H1 (cell line): ENCODE data around the gene DUSP2. TPM values are rescaled to one million over a fixed set of nuclear protein-coding genes. Genes with fewer than 3 reads are reported as not detected.

ENCODE experiments used
- CTCF ChIA-PET: fragments of 300-600 bp; sonication (Branson Sonifier 250); formaldehyde crosslinking; loops from one replicate; lab custom pipeline; 2021; ENCODE audit not compliant: partially characterized antibody; lab: Charles Lee
- POLR2A ChIA-PET: fragments of 300-600 bp; sonication (Branson Sonifier 250); formaldehyde crosslinking; loops from one replicate; lab custom pipeline; 2021; ENCODE audit warnings: inconsistent platforms; ENCODE audit not compliant: partially characterized antibody; lab: Charles Lee
- DNase-seq, 2 experiments: peaks; one replicate each; pipeline versions ENCODE4 v3.0.0 to v3.0.0-alpha.2; 2010 to 2022; ENCODE audit warnings: low spot score in 2 of 2, low read depth in 1 of 2, mixed read lengths in 1 of 2
- FAIRE-seq: peaks from 2 replicates; lab custom pipeline; 2011; peaks lifted over from hg19 to GRCh38; lab: Jason Lieb, UNC
- H2AFZ ChIP-seq: 2 replicates; pipeline ENCODE4 v1.8.1; 2012; ENCODE audit warnings: low read length, inconsistent platforms
- H2AK5ac ChIP-seq: 2 replicates; pipeline ENCODE4 v1.6.1; 2013; ENCODE audit warnings: low read depth, low read length
- H2BK120ac ChIP-seq: replicated peaks from 2 replicates; pipeline ENCODE3; 2013; ENCODE audit warnings: low read depth, low read length, inconsistent platforms
- H2BK12ac ChIP-seq: 2 replicates; pipeline ENCODE4 v1.6.1; 2013; ENCODE audit warnings: low read depth, low read length
- H2BK15ac ChIP-seq: 2 replicates; pipeline ENCODE4 v1.6.1; 2013; ENCODE audit warnings: low read length
- H2BK20ac ChIP-seq: 2 replicates; pipeline ENCODE4 v1.6.1; 2013; ENCODE audit warnings: low read length
- H2BK5ac ChIP-seq: 2 replicates; pipeline ENCODE4 v1.6.1; 2013; ENCODE audit warnings: low read depth, low read length
- H3K14ac ChIP-seq: 2 replicates; pipeline ENCODE4 v1.6.1; 2013; ENCODE audit warnings: inconsistent platforms; ENCODE audit not compliant: insufficient read length
- H3K18ac ChIP-seq: 2 replicates; pipeline ENCODE4 v1.6.1; 2013; ENCODE audit warnings: low read length; ENCODE audit errors: extremely low read depth
- H3K23ac ChIP-seq: 2 replicates; pipeline ENCODE4 v1.6.1; 2013; ENCODE audit warnings: inconsistent platforms; ENCODE audit not compliant: insufficient read length
- H3K23me2 ChIP-seq: 2 replicates; pipeline ENCODE4 v1.6.1; 2013; ENCODE audit warnings: low read depth, low read length
- H3K27ac ChIP-seq: 2 replicates; pipeline ENCODE4 v1.6.1; 2011; ENCODE audit warnings: low read depth, low read length, inconsistent platforms
- H3K27me3 ChIP-seq, 4 experiments: replicated peaks in 1 of 4; 1 replicate in 1 of 4; 2 replicates in 3 of 4; pipeline versions ENCODE4 v1.6.1 to v1.8.1; 2011 to 2013; ENCODE audit warnings: low read length in 3 of 4, mild to moderate bottlenecking in 3 of 4, inconsistent platforms in 2 of 4, mixed read lengths in 2 of 4, moderate library complexity in 1 of 4; ENCODE audit not compliant: control insufficient read depth in 3 of 4, insufficient read depth in 3 of 4; ENCODE audit errors: extremely low read depth in 1 of 4
- H3K36me3 ChIP-seq, 4 experiments: 2 replicates each; pipeline versions ENCODE4 v1.6.1 to v1.8.1; 2011 to 2013; ENCODE audit warnings: mild to moderate bottlenecking in 4 of 4, low read length in 3 of 4, moderate library complexity in 2 of 4, control low read depth in 1 of 4, inconsistent platforms in 1 of 4; ENCODE audit not compliant: insufficient read depth in 4 of 4, control insufficient read depth in 2 of 4
- H3K4ac ChIP-seq: replicated peaks from 2 replicates; pipeline ENCODE3; 2013; ENCODE audit warnings: low read length, low read depth, mixed read lengths, inconsistent platforms; ENCODE audit not compliant: insufficient read length
- H3K4me1 ChIP-seq, 4 experiments: replicated peaks in 1 of 4; 1 replicate in 1 of 4; 2 replicates in 3 of 4; pipeline versions ENCODE4 v1.6.1 to v1.8.1; 2011 to 2013; ENCODE audit warnings: low read length in 3 of 4, inconsistent platforms in 2 of 4, mixed read lengths in 1 of 4; ENCODE audit not compliant: insufficient read depth in 4 of 4, control insufficient read depth in 3 of 4
- H3K4me2 ChIP-seq, 2 experiments: 2 replicates each; pipeline versions ENCODE4 v1.6.1 to v1.8.1; 2011 to 2013; ENCODE audit warnings: low read depth in 2 of 2, low read length in 2 of 2, control low read depth in 1 of 2, inconsistent platforms in 1 of 2, mild to moderate bottlenecking in 1 of 2; ENCODE audit not compliant: insufficient read depth in 1 of 2
- H3K4me3 ChIP-seq, 4 experiments: fragments of 200-600, 300-600 bp in 1 of 4; sonication (generic), shearing (Covaris generic), sonication (Bioruptor Twin) in 1 of 4; 2 replicates each; pipeline versions ENCODE4 v1.5.1 to v1.8.1; 2011 to 2016; ENCODE audit warnings: low read length in 4 of 4, low read depth in 3 of 4, control low read depth in 2 of 4, inconsistent platforms in 2 of 4, mild to moderate bottlenecking in 2 of 4, mixed read lengths in 1 of 4, moderate library complexity in 1 of 4; ENCODE audit not compliant: insufficient read depth in 2 of 4; ENCODE audit errors: extremely low read depth in 1 of 4
- H3K56ac ChIP-seq: replicated peaks from 2 replicates; pipeline ENCODE3; 2013; ENCODE audit warnings: low read depth, mild to moderate bottlenecking, mixed read lengths, low read length, inconsistent platforms; ENCODE audit not compliant: insufficient read length
- H3K79me1 ChIP-seq: 2 replicates; pipeline ENCODE4 v1.6.1; 2013; ENCODE audit warnings: low read depth, low read length, control low read depth
- H3K79me2 ChIP-seq, 2 experiments: 2 replicates each; pipeline versions ENCODE4 v1.6.1 to v1.8.1; 2012 to 2013; ENCODE audit warnings: low read length in 2 of 2, mild to moderate bottlenecking in 2 of 2, inconsistent platforms in 1 of 2; ENCODE audit not compliant: insufficient read depth in 2 of 2, control insufficient read depth in 1 of 2
- H3K9ac ChIP-seq, 4 experiments: replicated peaks in 1 of 4; 1 replicate in 1 of 4; 2 replicates in 3 of 4; pipeline versions ENCODE4 v1.6.1 to v1.8.1; 2011 to 2013; ENCODE audit warnings: low read depth in 3 of 4, low read length in 3 of 4, control low read depth in 2 of 4, mild to moderate bottlenecking in 2 of 4, moderate library complexity in 2 of 4, inconsistent platforms in 1 of 4; ENCODE audit errors: extremely low read depth in 1 of 4
- H3K9me3 ChIP-seq, 2 experiments: 2 replicates each; pipeline versions ENCODE4 v1.6.1 to v1.8.1; 2012 to 2013; ENCODE audit warnings: mild to moderate bottlenecking in 2 of 2, moderate library complexity in 2 of 2, control low read depth in 1 of 2, inconsistent platforms in 1 of 2, low read depth in 1 of 2, low read length in 1 of 2, mixed read lengths in 1 of 2; ENCODE audit not compliant: insufficient read depth in 2 of 2
- H4K20me1 ChIP-seq, 2 experiments: replicated peaks in 1 of 2; 2 replicates each; pipeline versions ENCODE3 to v1.8.1; 2011 to 2013; ENCODE audit warnings: inconsistent platforms in 2 of 2, low read length in 2 of 2, mild to moderate bottlenecking in 1 of 2; ENCODE audit not compliant: insufficient read depth in 2 of 2, control insufficient read depth in 1 of 2
- H4K5ac ChIP-seq: 2 replicates; pipeline ENCODE4 v1.6.1; 2013; ENCODE audit warnings: low read length, low read depth, mixed read lengths, inconsistent platforms; ENCODE audit not compliant: insufficient read length
- H4K8ac ChIP-seq: 2 replicates; pipeline ENCODE4 v1.8.0; 2013; ENCODE audit warnings: mild to moderate bottlenecking, moderate library complexity, low read length, inconsistent platforms; ENCODE audit not compliant: insufficient read depth; ENCODE audit errors: extremely low read depth
- H4K91ac ChIP-seq: replicated peaks from 2 replicates; pipeline ENCODE3; 2013; ENCODE audit warnings: low read length, mixed read lengths, inconsistent platforms; ENCODE audit not compliant: insufficient read length
- CTCF ChIP-seq, 3 experiments: IDR thresholded peaks; 1 replicate in 2 of 3; 2 replicates in 1 of 3; pipeline versions ENCODE4 v1.5.1 to v1.6.1; 2011; ENCODE audit warnings: low read length in 3 of 3, mild to moderate bottlenecking in 3 of 3, inconsistent platforms in 2 of 3, low read depth in 1 of 3, moderate library complexity in 1 of 3; ENCODE audit not compliant: insufficient read depth in 1 of 3; ENCODE audit errors: control extremely low read depth in 1 of 3
- JUND ChIP-seq: IDR thresholded peaks from 2 replicates; pipeline ENCODE4 v1.6.1; 2011; ENCODE audit warnings: mild to moderate bottlenecking, improper control_type of control experiment, low read length
- RXRA ChIP-seq: IDR thresholded peaks from 2 replicates; pipeline ENCODE4 v1.6.1; 2011; ENCODE audit warnings: low read depth, mild to moderate bottlenecking, low read length, moderate library complexity; ENCODE audit not compliant: insufficient read depth
- SRF ChIP-seq: IDR thresholded peaks from 2 replicates; pipeline ENCODE4 v1.6.1; 2011; ENCODE audit warnings: mild to moderate bottlenecking, low read depth, low read length, moderate library complexity
- USF2 ChIP-seq: IDR thresholded peaks from 2 replicates; pipeline ENCODE4 v1.6.1; 2011; ENCODE audit warnings: low read length, improper control_type of control experiment
- WGBS, 2 experiments: shearing (Covaris generic) in 1 of 2; methylation state at CpG; one replicate each; pipeline versions ENCODE4 v1.1.6 to v1.1.7; 2013 to 2015; ENCODE audit warnings: low lambda C conversion rate in 2 of 2, mixed read lengths in 2 of 2, inconsistent platforms in 1 of 2, low coverage in 1 of 2, missing lambda C conversion rate in 1 of 2; ENCODE audit not compliant: insufficient replicate concordance in 2 of 2, insufficient coverage in 1 of 2, insufficient read length in 1 of 2; ENCODE audit errors: extremely low coverage in 1 of 2, missing lambda C conversion rate in 1 of 2; 5-methylcytosine and 5-hydroxymethylcytosine counted together
- polyA plus RNA-seq, 7 experiments: library from polyadenylated mRNA; depleted of rRNA in 3 of 7; stranded (reverse) in 5 of 7; unstranded in 2 of 7; fragments of >200 nt in 5 of 7; fragments of 200-250 nt in 2 of 7; gene quantifications; 1 replicate in 5 of 7; 2 replicates in 1 of 7; 4 replicates in 1 of 7; pipeline versions ENCODE4 v1.2.1 to v1.2.3, GENCODE V29; 2011 to 2013; ENCODE audit warnings: missing spikeins in 2 of 7, mixed read lengths in 2 of 7
- total RNA-seq: library from RNA; stranded (reverse); fragmentation: NEBNext Ultra II Directional; extraction: Animal tissue kit (Norgen Biotek cat#: 25700); gene quantifications from 2 replicates; pipeline ENCODE4 v1.2.1, GENCODE V29; 2021

Gene DUSP2
- total and polyA plus RNA-seq, 2 of the 8 experiments (the other 6 are each of a cell fraction or from before 2014, with no cell fraction given): 10.1 to 10.4 TPM

- Histone ChIP-seq H2BK12ac (0 out of 2 replicates have a peak overlapping the region, but pooled peaks have one; percentile 39), H3K18ac (no peak overlapping the region), H4K20me1 (peaks cover 0 to 2% of the 10 kb centered on the region in 2 experiments), H3K36me3 (no peaks in the 10 kb centered on the region), H3K23ac (no peak overlapping the region), H4K91ac (no peak overlapping the region), H3K14ac (no peak overlapping the region), H4K8ac (no peak overlapping the region; the same call in 1 of the 2 replicates), H3K27me3 (no peaks in the 10 kb centered on the region; a peak in 1 of 7 replicates), H3K79me2 (no peaks in the 10 kb centered on the region), H3K4ac (no peak overlapping the region), H3K79me1 (no peaks in the 10 kb centered on the region), H2BK120ac (no peak overlapping the region), H2BK20ac (no peak overlapping the region), H2AFZ (no peak overlapping the region), H2BK15ac (no peak overlapping the region), H2AK5ac (no peak overlapping the region), H3K9ac (no peak overlapping the region), H3K9me3 (no peaks in the 10 kb centered on the region), H3K23me2 (no peaks in the 10 kb centered on the region), H2BK5ac (no peak overlapping the region), H3K4me2 (no peak overlapping the region), H3K56ac (no peak overlapping the region), H4K5ac (no peak overlapping the region), H3K4me3 (no peak overlapping the region), H3K27ac (no peak overlapping the region), H3K4me1 (peaks cover 0 to 13% (median 4%) of the 10 kb centered on the region in 4 experiments; a peak in 5 of 7 replicates)
- ChIA-PET CTCF (interaction anchor here (1.1 to 3.7 kb wide), 4 partner anchors 8 to 40 kb away, joined by 3 to 13 read pairs (median 4); no protein-coding TSS in a partner anchor), POLR2A (no interaction called here)
- DNase-seq (no peak), FAIRE-seq (no peak)
- 83% methylated on average over 11 of the region's 11 CpGs; no CpG with 5 or more reads in 1 of the 2 experiments for WGBS, 2 experiments
- TF ChIP-seq SRF: no peak
- no peak for TF ChIP-seq USF2
- no peak for TF ChIP-seq CTCF (IDR thresholded peaks at IDR 0.05; ENCODE audit: control extremely low read depth in 1 of 3, insufficient read depth in 1 of 3, low read depth in 1 of 3, low read length in 3 of 3)
- TF ChIP-seq JUND: no peak
- TF ChIP-seq RXRA: no peak
Measured at GRCh38 chr2:96134421-96134820, 10.8 kb downstream of the DUSP2 start.
